Activated T-cell treated with anti-CD3 and anti-CD28 coated beads, Interleukin-2, amount 50 U/mL, for 24 hours (primary cell): ENCODE data around the gene UTP25.
"Not testable (repeated sequence)": the region's sequence is repeated elsewhere in the genome, so short reads cannot be mapped to it uniquely, and the experiment has no call there.

ENCODE experiments used
- DNase-seq: peaks from one replicate; pipeline ENCODE4 v3.0.0-alpha.2; 2020
- H3K27ac Mint-ChIP-seq: 2 replicates; pipeline ENCODE4 v1.8.0; 2020; ENCODE audit warnings: mild to moderate bottlenecking, mixed read lengths
- H3K27me3 Mint-ChIP-seq: 2 replicates; pipeline ENCODE4 v1.8.0; 2020; ENCODE audit warnings: mixed read lengths
- H3K36me3 Mint-ChIP-seq: 2 replicates; pipeline ENCODE4 v1.8.0; 2020; ENCODE audit warnings: low read depth, mixed read lengths
- H3K4me1 Mint-ChIP-seq: 2 replicates; pipeline ENCODE4 v1.8.0; 2020; ENCODE audit warnings: low read depth, mixed read lengths
- H3K4me3 Mint-ChIP-seq: 2 replicates; pipeline ENCODE4 v1.8.0; 2020; ENCODE audit warnings: mild to moderate bottlenecking, moderate library complexity, mixed read lengths
- H3K9me3 Mint-ChIP-seq: 2 replicates; pipeline ENCODE4 v1.8.0; 2020; ENCODE audit warnings: mixed read lengths

UTP25 gene

GRCh38 chr1:209883341-209883971 is 55.7 kb downstream of the UTP25 start:
- Mint-ChIP-seq H3K4me3 (no peak overlapping the region), H3K27ac (no peak overlapping the region), H3K4me1 (peaks cover 9% of the 10 kb centered on the region), H3K9me3 (no peaks in the 10 kb centered on the region), H3K27me3 (peaks cover 72% of the 10 kb centered on the region), H3K36me3 (no peaks in the 10 kb centered on the region)
- no peak for DNase-seq

- no peak for DNase-seq
- Mint-ChIP-seq H3K9me3 (no peaks in the 10 kb centered on the region), H3K36me3 (no peaks in the 10 kb centered on the region), H3K4me3 (no peak overlapping the region), H3K27me3 (peaks cover 64% of the 10 kb centered on the region), H3K27ac (no peak overlapping the region), H3K4me1 (peaks cover 9% of the 10 kb centered on the region)
Measured at GRCh38 chr1:209884249-209884648, 56.5 kb downstream of the UTP25 start.

GRCh38 chr1:209884665-209885117 is 56.9 kb downstream of the UTP25 start:
- Mint-ChIP-seq H3K27ac (no peak overlapping the region), H3K36me3 (no peaks in the 10 kb centered on the region), H3K9me3 (no peaks in the 10 kb centered on the region), H3K4me3 (no peak overlapping the region), H3K4me1 (peaks cover 9% of the 10 kb centered on the region), H3K27me3 (peaks cover 61% of the 10 kb centered on the region)
- DNase-seq = peak; percentile 43

- Mint-ChIP-seq H3K9me3 (no peaks in the 10 kb centered on the region), H3K4me1 (peaks cover 9% of the 10 kb centered on the region), H3K36me3 (no peaks in the 10 kb centered on the region), H3K27ac (no peak overlapping the region), H3K4me3 (no peak overlapping the region), H3K27me3 (peaks cover 52% of the 10 kb centered on the region)
- DNase-seq = no peak
Measured at GRCh38 chr1:209885403-209886218, 57.8 kb downstream of the UTP25 start.

GRCh38 chr1:209886219-209886536 is 58.4 kb downstream of the UTP25 start:
- no peak for DNase-seq
- no peaks in the 10 kb centered on the region for H3K36me3 Mint-ChIP-seq
- H3K4me3 Mint-ChIP-seq = no peak overlapping the region
- peaks cover 47% of the 10 kb centered on the region for H3K27me3 Mint-ChIP-seq
- H3K9me3 Mint-ChIP-seq = no peaks in the 10 kb centered on the region
- H3K27ac Mint-ChIP-seq = no peak overlapping the region
- peaks cover 9% of the 10 kb centered on the region for H3K4me1 Mint-ChIP-seq

- H3K36me3 Mint-ChIP-seq, H3K27ac Mint-ChIP-seq, H3K4me1 Mint-ChIP-seq, H3K4me3 Mint-ChIP-seq, H3K9me3 Mint-ChIP-seq, DNase-seq: not testable (repeated sequence)
- H3K27me3 Mint-ChIP-seq = peaks cover 31% of the 10 kb centered on the region
Measured at GRCh38 chr1:209888291-209889076, 60.7 kb downstream of the UTP25 start.

GRCh38 chr1:209889077-209889418 is 61.3 kb downstream of the UTP25 start:
- Mint-ChIP-seq H3K4me3 (no peak overlapping the region), H3K36me3 (no peaks in the 10 kb centered on the region), H3K9me3 (no peaks in the 10 kb centered on the region), H3K27me3 (peaks cover 29% of the 10 kb centered on the region), H3K27ac (no peak overlapping the region), H3K4me1 (peaks cover 7% of the 10 kb centered on the region)
- DNase-seq = no peak

GRCh38 chr1:209890641-209891330 is 63.0 kb downstream of the UTP25 start:
- Mint-ChIP-seq H3K4me1 (peaks cover 4% of the 10 kb centered on the region), H3K4me3 (no peak overlapping the region), H3K36me3 (no peaks in the 10 kb centered on the region), H3K9me3 (no peaks in the 10 kb centered on the region), H3K27ac (no peak overlapping the region), H3K27me3 (peaks cover 18% of the 10 kb centered on the region)
- no peak for DNase-seq

GRCh38 chr1:209893751-209894150 is 66.0 kb downstream of the UTP25 start:
- no peak for DNase-seq
- peaks cover 14% of the 10 kb centered on the region for H3K27me3 Mint-ChIP-seq
- no peak overlapping the region for H3K4me3 Mint-ChIP-seq
- no peaks in the 10 kb centered on the region for H3K9me3 Mint-ChIP-seq
- H3K4me1 Mint-ChIP-seq = peaks cover 8% of the 10 kb centered on the region
- no peaks in the 10 kb centered on the region for H3K36me3 Mint-ChIP-seq
- H3K27ac Mint-ChIP-seq = no peak overlapping the region

GRCh38 chr1:209895709-209896108 is 67.9 kb downstream of the UTP25 start:
- H3K9me3 Mint-ChIP-seq = no peaks in the 10 kb centered on the region
- no peak for DNase-seq
- H3K4me3 Mint-ChIP-seq = no peak overlapping the region
- H3K27me3 Mint-ChIP-seq = peaks cover 21% of the 10 kb centered on the region
- H3K4me1 Mint-ChIP-seq = peaks cover 8% of the 10 kb centered on the region
- no peaks in the 10 kb centered on the region for H3K36me3 Mint-ChIP-seq
- H3K27ac Mint-ChIP-seq = no peak overlapping the region

GRCh38 chr1:209896346-209896745 is 68.6 kb downstream of the UTP25 start:
- H3K36me3 Mint-ChIP-seq = no peaks in the 10 kb centered on the region
- H3K4me1 Mint-ChIP-seq = peaks cover 8% of the 10 kb centered on the region
- no peak for DNase-seq
- no peaks in the 10 kb centered on the region for H3K9me3 Mint-ChIP-seq
- peaks cover 21% of the 10 kb centered on the region for H3K27me3 Mint-ChIP-seq
- H3K27ac Mint-ChIP-seq = no peak overlapping the region
- H3K4me3 Mint-ChIP-seq = no peak overlapping the region

GRCh38 chr1:209898271-209898670 is 70.5 kb downstream of the UTP25 start:
- not testable (repeated sequence) for H3K9me3 Mint-ChIP-seq, H3K4me1 Mint-ChIP-seq, H3K27ac Mint-ChIP-seq, DNase-seq, H3K36me3 Mint-ChIP-seq, H3K4me3 Mint-ChIP-seq
- peaks cover 21% of the 10 kb centered on the region for H3K27me3 Mint-ChIP-seq

- H3K27ac Mint-ChIP-seq, DNase-seq, H3K4me1 Mint-ChIP-seq, H3K4me3 Mint-ChIP-seq, H3K9me3 Mint-ChIP-seq, H3K36me3 Mint-ChIP-seq: not testable (repeated sequence)
- H3K27me3 Mint-ChIP-seq = peaks cover 17% of the 10 kb centered on the region
Measured at GRCh38 chr1:209898851-209899250, 71.1 kb downstream of the UTP25 start.

GRCh38 chr1:209899948-209900347 is 72.2 kb downstream of the UTP25 start:
- no peaks in the 10 kb centered on the region for H3K36me3 Mint-ChIP-seq
- H3K27ac Mint-ChIP-seq = no peak overlapping the region
- H3K4me3 Mint-ChIP-seq = no peak overlapping the region
- no peak for DNase-seq
- peaks cover 17% of the 10 kb centered on the region for H3K27me3 Mint-ChIP-seq
- H3K9me3 Mint-ChIP-seq = no peaks in the 10 kb centered on the region
- peaks cover 8% of the 10 kb centered on the region for H3K4me1 Mint-ChIP-seq
